Measurements from ENCODE around the gene ITPR1. TPM values are rescaled to one million over a fixed set of nuclear protein-coding genes. Genes with fewer than 3 reads are reported as not detected.

Gene ITPR1
- total RNA-seq, 2 donors from 2014 or later, result 5.9 TPM

DNA sequence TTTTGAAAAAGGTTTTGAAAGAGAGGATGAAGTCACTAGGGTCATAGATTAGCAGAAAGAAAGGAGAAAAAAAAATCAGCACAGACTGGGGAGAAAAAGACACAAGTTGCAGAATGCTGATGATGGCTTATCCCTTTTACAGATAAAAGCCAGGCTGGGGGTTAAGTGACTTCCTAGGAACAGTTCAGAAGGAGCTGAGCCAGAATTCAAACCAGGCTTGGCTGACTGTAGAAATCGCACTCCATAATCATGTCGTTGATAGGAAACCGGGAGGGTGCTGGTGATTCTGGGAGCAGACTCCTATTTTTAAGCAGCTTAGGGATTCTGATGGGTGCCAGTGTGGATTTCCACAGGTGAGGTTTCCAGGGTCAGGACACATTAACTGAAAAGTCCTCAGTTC lies 326.6 kb downstream of the ITPR1 start:
- peaks cover 42% of the 10 kb centered on the region for H3K27me3 ChIP-seq (ENCODE audit: control insufficient read depth, insufficient read depth, low read length, poor library complexity, severe bottlenecking)
- H3K27ac ChIP-seq (ENCODE audit: low read depth, low read length), result no peak overlapping the region
- DNase-seq, result no peak
- no peak overlapping the region for H3K27ac Mint-ChIP-seq
- H3K4me1 ChIP-seq (ENCODE audit: control insufficient read depth, insufficient read depth, low read length), result peaks cover 16% of the 10 kb centered on the region
- H3K9ac ChIP-seq (ENCODE audit: extremely low read depth, low read length, poor library complexity, severe bottlenecking), result no peak overlapping the region
- peaks cover 19% of the 10 kb centered on the region for H3K36me3 Mint-ChIP-seq (ENCODE audit: low read depth)
- H3K27me3 Mint-ChIP-seq (ENCODE audit: insufficient read depth), result peaks cover 48% of the 10 kb centered on the region
- WGBS, 2 experiments (ENCODE audit: insufficient coverage in 1 of 2, insufficient read length in 1 of 2), result 73 to 76% methylated on average over 3 of the region's 3 CpGs
- peaks cover 27% of the 10 kb centered on the region for H3K9me3 Mint-ChIP-seq
- H3K9me3 ChIP-seq (ENCODE audit: control insufficient read depth, low read length), result peaks cover 27% of the 10 kb centered on the region
- peaks cover 18% of the 10 kb centered on the region for H3K4me1 Mint-ChIP-seq
- H3K36me3 ChIP-seq (ENCODE audit: control insufficient read depth, insufficient read depth, low read length), result peaks cover 5% of the 10 kb centered on the region
- no peak for TF ChIP-seq CTCF (conservative IDR thresholded peaks at IDR 0.05)
- no peak overlapping the region for H3K4me3 ChIP-seq (ENCODE audit: low read length)
- H3K4me3 Mint-ChIP-seq, result no peak overlapping the region

- Histone ChIP-seq H3K4me3 (ENCODE audit: low read length) (no peak overlapping the region), H3K9me3 (ENCODE audit: control insufficient read depth, low read length) (peaks cover 27% of the 10 kb centered on the region), H3K27ac (ENCODE audit: low read depth, low read length) (no peak overlapping the region), H3K4me1 (ENCODE audit: control insufficient read depth, insufficient read depth, low read length) (peaks cover 24% of the 10 kb centered on the region), H3K36me3 (ENCODE audit: control insufficient read depth, insufficient read depth, low read length) (peaks cover 5% of the 10 kb centered on the region), H3K27me3 (ENCODE audit: control insufficient read depth, insufficient read depth, low read length, poor library complexity, severe bottlenecking) (peaks cover 46% of the 10 kb centered on the region), H3K9ac (ENCODE audit: extremely low read depth, low read length, poor library complexity, severe bottlenecking) (no peak overlapping the region)
- no peak for DNase-seq
- Mint-ChIP-seq H3K36me3 (ENCODE audit: low read depth) (peaks cover 19% of the 10 kb centered on the region), H3K9me3 (peaks cover 27% of the 10 kb centered on the region), H3K4me3 (no peak overlapping the region), H3K27me3 (ENCODE audit: insufficient read depth) (peaks cover 52% of the 10 kb centered on the region), H3K27ac (no peak overlapping the region), H3K4me1 (peaks cover 26% of the 10 kb centered on the region)
- WGBS, 2 experiments (ENCODE audit: insufficient coverage in 1 of 2, insufficient read length in 1 of 2), result 91 to 95% methylated on average over 11 to 17 of the region's 17 CpGs
- no peak for TF ChIP-seq CTCF (conservative IDR thresholded peaks at IDR 0.05)
These were observed 327.4 kb downstream of the ITPR1 start for GRCh38 chr3:4820296-4821121.

GRCh38 chr3:4821338-4821737 lies 328.2 kb downstream of the ITPR1 start:
- Mint-ChIP-seq H3K27me3 (ENCODE audit: insufficient read depth) (peaks cover 59% of the 10 kb centered on the region), H3K4me3 (no peak overlapping the region), H3K27ac (no peak overlapping the region), H3K9me3 (peaks cover 24% of the 10 kb centered on the region), H3K4me1 (peaks cover 33% of the 10 kb centered on the region), H3K36me3 (ENCODE audit: low read depth) (peaks cover 17% of the 10 kb centered on the region)
- H3K4me3 ChIP-seq (ENCODE audit: low read length), result no peak overlapping the region
- DNase-seq, result no peak
- TF ChIP-seq CTCF (conservative IDR thresholded peaks at IDR 0.05), result no peak
- H3K4me1 ChIP-seq (ENCODE audit: control insufficient read depth, insufficient read depth, low read length), result peaks cover 24% of the 10 kb centered on the region
- WGBS, 2 experiments (ENCODE audit: insufficient coverage in 1 of 2, insufficient read length in 1 of 2), result 95 to 96% methylated on average over 2 of the region's 2 CpGs
- H3K9ac ChIP-seq (ENCODE audit: extremely low read depth, low read length, poor library complexity, severe bottlenecking), result no peak overlapping the region
- peaks cover 21% of the 10 kb centered on the region for H3K9me3 ChIP-seq (ENCODE audit: control insufficient read depth, low read length)
- peaks cover 51% of the 10 kb centered on the region for H3K27me3 ChIP-seq (ENCODE audit: control insufficient read depth, insufficient read depth, low read length, poor library complexity, severe bottlenecking)
- no peak overlapping the region for H3K27ac ChIP-seq (ENCODE audit: low read depth, low read length)
- H3K36me3 ChIP-seq (ENCODE audit: control insufficient read depth, insufficient read depth, low read length), result peaks cover 5% of the 10 kb centered on the region
